CD14-positive monocyte (primary cell): ENCODE measurements around the gene GRHL1. TPM values are rescaled to one million over a fixed set of nuclear protein-coding genes. Genes with fewer than 3 reads are reported as not detected.
"Not testable (repeated sequence)": the region's sequence is repeated elsewhere in the genome, so short reads cannot be mapped to it uniquely, and the experiment has no call there.

Experiments
- DNase-seq, 3 donors: peaks; one replicate each; pipeline ENCODE4 v3.0.0-alpha.2; 2011 to 2022
- H2AFZ ChIP-seq: 2 replicates; pipeline ENCODE4 v1.6.0; 2012; ENCODE audit warnings: mild to moderate bottlenecking, low read depth, low read length, inconsistent platforms; ENCODE audit not compliant: insufficient read depth, poor library complexity, severe bottlenecking
- H3K27ac ChIP-seq, 2 donors: 1 replicate in 1 of 2; 2 replicates in 1 of 2; pipeline ENCODE4 v1.5.1; 2012 to 2013; ENCODE audit warnings: low read length in 2 of 2, control low read depth in 1 of 2, inconsistent platforms in 1 of 2, low read depth in 1 of 2, mild to moderate bottlenecking in 1 of 2
- H3K27me3 ChIP-seq, 2 donors: one replicate each; pipeline versions ENCODE4 v1.6.0 to v1.6.1; 2011 to 2013; ENCODE audit warnings: low read length in 2 of 2; ENCODE audit not compliant: control insufficient read depth in 2 of 2, insufficient read depth in 2 of 2
- H3K36me3 ChIP-seq, 2 donors: replicated peaks in 1 of 2; 1 replicate in 1 of 2; 2 replicates in 1 of 2; pipeline versions ENCODE4 v1.5.1 to v1.6.1; 2012 to 2013; ENCODE audit warnings: low read length in 2 of 2, control low read depth in 1 of 2, inconsistent platforms in 1 of 2, mild to moderate bottlenecking in 1 of 2; ENCODE audit not compliant: insufficient read depth in 2 of 2, control insufficient read depth in 1 of 2
- H3K4me1 ChIP-seq, 2 donors: 1 replicate in 1 of 2; 2 replicates in 1 of 2; pipeline versions ENCODE4 v1.5.1 to v1.6.1; 2012 to 2013; ENCODE audit warnings: low read length in 2 of 2, control low read depth in 1 of 2, inconsistent platforms in 1 of 2, mild to moderate bottlenecking in 1 of 2, moderate library complexity in 1 of 2; ENCODE audit not compliant: insufficient read depth in 2 of 2, control insufficient read depth in 1 of 2
- H3K4me2 ChIP-seq: replicated peaks from 2 replicates; pipeline ENCODE3; 2012; ENCODE audit warnings: low read length, moderate library complexity, mild to moderate bottlenecking; ENCODE audit not compliant: poor library complexity, severe bottlenecking; ENCODE audit errors: extremely low read depth
- H3K4me3 ChIP-seq, 3 experiments: fragments of 200-600 bp in 1 of 3; sonication (generic) in 1 of 3; replicated peaks in 1 of 3; 1 replicate in 2 of 3; 2 replicates in 1 of 3; pipeline ENCODE4 v1.5.1; 2011 to 2013; ENCODE audit warnings: low read length in 3 of 3, mild to moderate bottlenecking in 3 of 3, control low read depth in 2 of 3, low read depth in 2 of 3, inconsistent platforms in 1 of 3, moderate library complexity in 1 of 3
- H3K79me2 ChIP-seq: 2 replicates; pipeline ENCODE4 v1.6.0; 2012; ENCODE audit warnings: mild to moderate bottlenecking, control low read depth, inconsistent platforms, low read length, moderate library complexity; ENCODE audit not compliant: insufficient read depth
- H3K9ac ChIP-seq: 2 replicates; pipeline ENCODE4 v1.6.0; 2017; ENCODE audit warnings: low read length, mild to moderate bottlenecking; ENCODE audit not compliant: insufficient read depth, poor library complexity, severe bottlenecking
- H3K9me3 ChIP-seq, 2 donors: replicated peaks in 1 of 2; 1 replicate in 1 of 2; 2 replicates in 1 of 2; pipeline versions ENCODE4 v1.5.1 to v1.6.1; 2012 to 2013; ENCODE audit warnings: low read length in 2 of 2, control low read depth in 1 of 2; ENCODE audit not compliant: control insufficient read depth in 1 of 2, insufficient read depth in 1 of 2
- H4K20me1 ChIP-seq: 2 replicates; pipeline ENCODE4 v1.6.0; 2012; ENCODE audit warnings: mild to moderate bottlenecking, low read length, control low read depth, moderate library complexity; ENCODE audit not compliant: insufficient read depth
- H3K27ac Mint-ChIP-seq, 7 donors: one replicate each; pipeline ENCODE4 v1.8.0; 2020; ENCODE audit warnings: mild to moderate bottlenecking in 7 of 7, mixed read lengths in 7 of 7, moderate library complexity in 6 of 7, inconsistent platforms in 2 of 7
- H3K27me3 Mint-ChIP-seq, 3 donors: one replicate each; pipeline ENCODE4 v1.8.0; 2021 to 2022; ENCODE audit warnings: low read depth in 3 of 3, mild to moderate bottlenecking in 3 of 3, mixed read lengths in 3 of 3, moderate library complexity in 3 of 3, inconsistent platforms in 1 of 3
- H3K36me3 Mint-ChIP-seq, 2 donors: one replicate each; pipeline ENCODE4 v1.8.0; 2020; ENCODE audit warnings: mixed read lengths in 2 of 2, inconsistent platforms in 1 of 2, mild to moderate bottlenecking in 1 of 2
- H3K4me1 Mint-ChIP-seq: one replicate; pipeline ENCODE4 v1.8.0; 2020; ENCODE audit warnings: mild to moderate bottlenecking, mixed read lengths
- H3K4me3 Mint-ChIP-seq, 2 donors: one replicate each; pipeline ENCODE4 v1.8.0; 2020; ENCODE audit warnings: mild to moderate bottlenecking in 2 of 2, mixed read lengths in 2 of 2, moderate library complexity in 1 of 2
- H3K9me3 Mint-ChIP-seq, 7 donors: one replicate each; pipeline ENCODE4 v1.8.0; 2020 to 2022; ENCODE audit warnings: mixed read lengths in 7 of 7, mild to moderate bottlenecking in 6 of 7, moderate library complexity in 6 of 7, inconsistent platforms in 2 of 7
- WGBS: methylation state at CpG from one replicate; pipeline ENCODE4 v1.1.5; 2013; ENCODE audit warnings: missing lambda C conversion rate; ENCODE audit not compliant: insufficient coverage; 5-methylcytosine and 5-hydroxymethylcytosine counted together
- intact Hi-C, 2 donors: fragments of 100-400 bp; cut with micrococcal nuclease; formaldehyde crosslinking; loops; one replicate each; pipeline versions ENCODE4 v1.15.0 to v1.15.1; 2023
- polyA plus RNA-seq, 3 donors: library from polyadenylated mRNA; depleted of rRNA in 1 of 3; unstranded in 2 of 3; stranded (reverse) in 1 of 3; fragments of 300-500 nt in 2 of 3; fragments of >200 nt in 1 of 3; fragmentation: Illumina TruSeq in 2 of 3; gene quantifications; 1 replicate in 2 of 3; 2 replicates in 1 of 3; pipeline ENCODE4 v1.2.3, GENCODE V29; 2012 to 2021

The GRHL1 gene
- polyA plus RNA-seq, 3 donors: 0.08 TPM; not detected in 2

GRCh38 chr2:10011606-10012325 lies 60.3 kb downstream of the GRHL1 start:
- H3K9me3 Mint-ChIP-seq, H3K36me3 Mint-ChIP-seq, H3K27me3 ChIP-seq, H3K4me1 ChIP-seq, H3K27ac Mint-ChIP-seq, H3K4me1 Mint-ChIP-seq, H3K79me2 ChIP-seq, H3K4me2 ChIP-seq, H3K4me3 ChIP-seq, H3K27ac ChIP-seq, H4K20me1 ChIP-seq, H2AFZ ChIP-seq, H3K4me3 Mint-ChIP-seq, DNase-seq, H3K9ac ChIP-seq, intact Hi-C loops, H3K36me3 ChIP-seq: not testable (repeated sequence)
- H3K27me3 Mint-ChIP-seq: peaks cover 12 to 26% (median 15%) of the 10 kb centered on the region in 3 donors
- WGBS: 92% methylated on average over 35 of the region's 61 CpGs
- H3K9me3 ChIP-seq: peaks cover 0 to 11% of the 10 kb centered on the region in 2 donors

GRCh38 chr2:10012366-10012962 lies 61.0 kb downstream of the GRHL1 start:
- H3K36me3 ChIP-seq, H3K4me3 ChIP-seq, H3K79me2 ChIP-seq, H4K20me1 ChIP-seq, H3K27ac Mint-ChIP-seq, DNase-seq, H3K4me2 ChIP-seq, H3K36me3 Mint-ChIP-seq, H3K27me3 ChIP-seq, H3K4me1 Mint-ChIP-seq, H3K4me1 ChIP-seq, H2AFZ ChIP-seq, H3K4me3 Mint-ChIP-seq, H3K9me3 Mint-ChIP-seq, H3K27ac ChIP-seq, H3K9ac ChIP-seq, intact Hi-C loops: not testable (repeated sequence)
- WGBS: 94% methylated on average over 26 of the region's 37 CpGs
- peaks cover 4 to 11% of the 10 kb centered on the region in 2 donors for H3K9me3 ChIP-seq
- peaks cover 7 to 24% (median 12%) of the 10 kb centered on the region in 3 donors for H3K27me3 Mint-ChIP-seq
